Hypothalamus (tissue), 51 donors: Measurements from ENCODE around the gene DDX31.
"Not testable (repeated sequence)": the region's sequence is repeated elsewhere in the genome, so short reads cannot be mapped to it uniquely, and the experiment has no call there.

Experiments
- DNase-seq, 51 donors: peaks; one replicate each; lab custom pipeline; 2025; lab: John Stamatoyannopoulos, UW

The DDX31 gene

DNA sequence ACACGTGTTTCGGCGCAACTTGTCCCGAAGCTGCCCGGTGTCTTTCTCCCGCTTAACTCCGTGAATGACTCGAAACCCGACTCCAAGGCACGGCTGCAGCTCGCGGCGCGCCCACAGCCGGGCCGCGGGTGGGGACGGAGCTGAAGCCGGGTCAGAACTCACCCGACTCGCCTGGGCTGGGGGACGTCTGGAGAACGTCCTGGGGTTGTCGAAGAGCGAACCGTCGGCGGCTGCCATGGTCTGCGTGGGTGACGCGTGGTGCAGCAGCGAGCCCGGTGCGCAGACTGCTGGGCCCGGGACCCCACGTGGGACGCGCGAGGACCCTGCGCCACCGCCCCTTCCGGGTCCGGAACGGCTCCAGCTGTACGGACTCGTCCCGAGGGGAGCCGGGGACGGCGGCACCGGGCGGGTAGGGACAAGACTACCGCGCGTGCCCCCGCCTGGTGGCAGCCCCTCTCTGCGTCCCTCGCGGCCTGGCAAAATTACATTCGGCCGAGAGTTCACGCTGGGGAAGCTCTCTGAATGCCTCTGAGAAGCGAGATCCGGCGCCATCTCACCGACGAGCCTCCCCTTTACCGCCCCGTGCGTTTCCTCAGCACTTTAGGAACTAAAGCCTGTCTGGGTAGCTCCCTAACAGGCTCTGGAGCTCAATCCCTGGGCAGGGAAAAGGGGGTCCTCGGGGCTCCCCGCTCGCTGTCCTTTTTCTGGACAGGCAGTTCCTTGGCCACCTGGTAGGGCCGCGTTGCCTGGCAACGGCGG, at the start of gene DDX31:
DDX31 (minus strand) TSS at position 286 of the 759 bp plus-strand sequence; CDS start at position 237, 49 bp downstream.
- DNase-seq, result peak; percentile 44 to 94 (median 81)

- not testable (repeated sequence) for DNase-seq
Measured at GRCh38 chr9:132718381-132718928, 48.7 kb upstream of the DDX31 start.

- DNase-seq, result no peak
Measured at GRCh38 chr9:132717326-132717945, 47.7 kb upstream of the DDX31 start.

- no peak for DNase-seq
Measured at GRCh38 chr9:132716007-132716406, 46.2 kb upstream of the DDX31 start.

DNA sequence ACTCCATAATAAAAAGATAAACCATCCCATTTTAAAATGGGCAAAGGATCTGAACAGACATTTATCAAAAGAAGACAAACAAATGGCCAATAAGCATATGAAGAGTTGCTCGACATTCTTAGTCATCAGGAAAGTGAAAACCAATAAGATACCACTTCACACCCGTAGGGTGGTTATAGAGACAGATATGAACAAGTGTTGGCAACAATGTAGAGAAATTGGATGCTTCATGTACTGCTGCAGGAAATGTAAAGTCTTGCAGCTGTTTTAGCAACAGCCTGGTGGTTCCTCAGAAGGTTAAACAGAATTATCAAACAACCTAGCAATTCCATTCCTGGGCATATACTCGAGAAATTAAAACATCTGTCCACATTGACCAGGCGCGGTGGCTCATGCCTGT, 43.0 kb upstream of the DDX31 start:
- DNase-seq, result no peak

DNA sequence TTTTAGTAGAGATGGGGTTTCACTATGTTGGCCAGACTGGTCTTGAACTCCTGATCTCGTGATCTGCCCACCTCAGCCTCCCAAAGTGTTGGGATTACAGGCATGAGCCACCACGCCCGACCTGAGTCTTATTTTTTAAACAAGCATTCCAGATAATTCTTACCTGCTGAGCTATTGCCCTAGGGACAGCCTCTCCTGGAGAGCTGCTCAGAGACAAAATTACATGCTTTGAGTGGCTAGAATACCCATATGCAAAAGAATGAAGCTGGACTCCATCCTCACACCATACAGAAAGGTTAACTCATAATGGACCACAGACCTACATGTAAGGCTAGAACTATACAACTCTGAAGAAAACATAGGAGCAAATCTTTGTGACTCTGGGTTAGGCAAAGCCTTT, 42.1 kb upstream of the DDX31 start:
- DNase-seq, result no peak

DNA sequence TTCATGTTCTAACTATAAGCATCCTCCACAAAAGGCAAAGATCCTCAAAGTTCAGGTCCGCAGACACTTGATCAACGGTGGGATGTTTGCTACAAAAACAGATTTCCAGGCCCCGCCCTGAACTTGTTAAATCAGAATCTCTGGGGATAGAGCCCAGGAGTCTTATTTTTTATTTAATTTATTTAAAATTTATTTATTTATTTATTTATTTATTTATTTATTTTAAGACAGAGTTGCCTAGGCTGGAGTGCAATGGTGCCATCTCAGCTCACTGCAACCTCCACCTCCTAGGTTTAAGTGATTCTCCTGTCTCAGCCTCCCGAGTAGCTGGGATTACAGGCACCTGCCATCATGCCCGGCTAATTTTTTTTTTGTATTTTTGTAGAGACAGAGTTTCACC, 41.4 kb upstream of the DDX31 start:
- DNase-seq, result not testable (repeated sequence)

- no peak for DNase-seq
Measured at GRCh38 chr9:132710333-132710732, 40.5 kb upstream of the DDX31 start.

DNA sequence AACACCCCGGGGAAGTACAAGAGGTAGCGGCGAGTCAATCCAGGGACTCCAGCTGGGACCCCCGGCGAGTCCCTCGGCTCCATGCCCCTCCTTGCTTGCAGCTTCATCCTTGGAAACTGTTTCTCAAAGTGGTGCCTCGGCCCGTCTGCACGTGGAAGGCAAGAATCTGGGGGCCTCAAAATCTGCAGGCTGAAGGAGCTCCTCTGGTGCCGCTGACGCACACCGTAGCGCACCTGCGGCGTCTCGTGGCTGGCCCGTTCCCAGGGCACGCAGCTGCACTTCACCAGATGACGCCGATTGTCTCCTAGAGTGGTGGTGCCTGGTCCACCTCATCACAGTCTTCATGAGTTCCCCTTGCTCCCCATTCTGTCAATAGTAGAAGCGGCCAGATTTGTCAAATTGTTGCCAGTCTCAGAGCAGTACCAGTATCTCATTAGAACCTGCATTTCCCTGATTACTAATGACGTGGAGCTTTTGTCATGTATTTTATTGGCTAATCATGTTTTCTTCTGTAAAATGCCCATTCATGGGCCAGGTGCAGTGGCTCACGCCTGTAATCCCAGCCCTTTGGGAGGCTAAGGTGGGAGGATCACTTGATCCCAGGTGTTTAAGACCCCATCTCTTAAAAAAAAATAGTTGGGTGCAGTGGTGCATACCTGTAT, 39.1 kb upstream of the DDX31 start:
- no peak for DNase-seq

DNA sequence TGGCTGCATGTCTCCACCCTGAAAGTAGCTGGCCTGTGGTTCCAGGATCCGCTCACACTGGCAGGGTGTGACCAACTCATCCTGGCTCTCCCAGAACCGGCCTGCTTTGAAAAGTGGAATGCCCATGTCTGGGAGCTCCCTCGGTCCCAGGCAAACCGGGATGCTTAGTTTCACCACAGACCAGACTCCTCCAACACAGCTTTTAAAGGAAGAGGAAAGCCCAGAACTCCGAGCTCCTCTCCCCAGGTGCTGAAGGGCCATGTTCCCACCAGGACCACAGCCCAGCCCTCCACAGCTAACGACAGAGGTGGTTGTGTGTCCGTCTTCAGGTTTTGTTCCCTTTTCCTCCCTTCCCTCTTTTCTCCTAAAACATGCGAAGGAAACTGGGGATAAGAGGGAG, 38.5 kb upstream of the DDX31 start:
- DNase-seq, result no peak

DNA sequence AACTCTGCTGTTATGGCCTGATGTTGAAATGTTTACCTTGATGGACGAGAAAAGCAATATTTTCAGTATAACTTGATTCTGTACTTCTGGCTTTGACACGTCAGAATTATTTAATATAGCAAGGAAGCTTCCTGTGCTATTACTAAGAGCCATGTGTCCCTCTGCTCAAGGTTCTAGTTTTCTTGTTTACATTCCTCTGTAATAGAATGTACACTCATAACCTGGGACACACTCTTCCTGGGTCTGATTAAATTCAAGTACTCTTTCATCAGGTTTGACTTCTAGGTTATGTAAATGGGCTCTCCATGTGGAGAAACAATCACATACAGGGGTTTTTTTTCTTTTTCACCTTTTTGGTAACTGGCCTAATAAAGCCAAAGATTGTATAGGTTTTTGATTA, 33.6 kb upstream of the DDX31 start:
- no peak for DNase-seq

- DNase-seq, result no peak
Measured at GRCh38 chr9:132702254-132702653, 32.5 kb upstream of the DDX31 start.

DNA sequence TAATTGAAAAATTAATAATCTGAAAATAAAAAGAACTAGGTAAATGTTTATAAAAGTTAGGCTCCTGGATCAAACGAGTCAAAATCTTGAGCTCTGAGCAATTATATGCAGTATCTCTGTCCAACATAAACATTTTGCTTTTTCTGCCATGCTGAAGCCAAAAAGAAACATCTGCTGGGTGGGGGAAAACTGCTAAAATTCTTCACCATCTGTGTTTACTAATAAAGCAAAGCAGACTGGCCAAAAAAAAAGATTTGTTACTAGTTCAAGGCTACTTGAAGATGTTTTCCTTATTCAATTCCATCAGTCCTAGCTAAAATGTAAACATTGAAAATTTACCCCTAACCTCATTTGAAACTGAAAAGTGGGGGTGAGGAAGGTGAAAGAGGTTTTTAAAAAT, 30.2 kb upstream of the DDX31 start:
- no peak for DNase-seq

DNA sequence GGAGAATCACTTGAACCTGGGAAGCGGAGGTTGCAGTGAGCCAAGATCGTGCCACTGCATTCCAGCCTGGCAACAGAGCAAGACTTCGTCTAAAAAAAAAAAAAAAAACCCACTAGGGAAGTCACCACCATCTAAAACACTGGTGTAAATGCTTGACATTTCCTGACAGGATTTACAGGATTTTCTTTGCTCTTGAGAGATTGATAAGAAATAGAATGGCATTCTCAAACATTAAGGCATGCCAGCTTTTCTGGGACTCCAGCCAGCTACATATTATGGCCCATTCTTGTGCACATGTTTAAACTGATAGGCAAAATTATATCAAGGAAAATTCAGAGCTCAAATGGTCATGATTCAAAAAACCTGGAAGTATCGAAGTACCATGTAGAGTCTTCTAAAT, 29.2 kb upstream of the DDX31 start:
- DNase-seq, result no peak

- no peak for DNase-seq
Measured at GRCh38 chr9:132697230-132697629, 27.4 kb upstream of the DDX31 start.

DNA sequence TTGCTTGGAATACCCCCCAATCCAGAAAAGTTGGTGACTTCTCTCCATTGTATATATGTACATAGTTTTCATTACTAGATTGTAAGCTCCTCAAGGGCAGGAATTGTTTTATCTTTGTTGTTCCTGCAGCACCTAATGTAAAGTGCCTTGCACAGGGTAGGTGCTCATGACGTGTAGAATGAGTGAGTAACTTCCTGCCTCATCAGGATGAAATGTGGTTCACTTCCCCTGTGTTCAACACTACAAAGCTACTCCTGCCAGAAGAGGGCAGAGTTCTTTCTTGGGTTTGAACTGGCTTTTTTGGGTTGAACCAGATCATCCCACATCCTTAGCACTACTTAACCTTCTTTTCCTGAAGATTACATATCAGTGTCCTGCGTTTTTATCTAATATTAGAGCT, 24.4 kb upstream of the DDX31 start:
- DNase-seq, result no peak

DNA sequence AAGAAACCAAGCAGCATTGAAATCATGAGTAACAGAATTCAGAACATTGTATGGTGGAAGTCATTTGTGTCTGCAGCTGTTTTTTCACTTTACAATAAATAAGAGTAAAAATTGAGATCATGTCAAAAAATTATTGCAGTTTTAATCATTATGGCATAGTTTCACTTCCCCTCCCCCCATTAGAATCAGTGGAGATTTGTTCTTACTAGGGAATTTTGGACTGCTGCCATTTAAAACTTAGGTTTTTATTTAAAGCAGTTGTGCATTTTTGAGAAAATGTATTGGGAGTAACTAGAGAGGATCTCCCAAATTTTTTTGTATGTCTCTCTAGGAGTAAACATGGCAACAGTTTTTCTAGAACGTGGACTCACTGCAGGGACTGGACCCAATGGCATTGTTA, 20.9 kb upstream of the DDX31 start:
- no peak for DNase-seq

DNA sequence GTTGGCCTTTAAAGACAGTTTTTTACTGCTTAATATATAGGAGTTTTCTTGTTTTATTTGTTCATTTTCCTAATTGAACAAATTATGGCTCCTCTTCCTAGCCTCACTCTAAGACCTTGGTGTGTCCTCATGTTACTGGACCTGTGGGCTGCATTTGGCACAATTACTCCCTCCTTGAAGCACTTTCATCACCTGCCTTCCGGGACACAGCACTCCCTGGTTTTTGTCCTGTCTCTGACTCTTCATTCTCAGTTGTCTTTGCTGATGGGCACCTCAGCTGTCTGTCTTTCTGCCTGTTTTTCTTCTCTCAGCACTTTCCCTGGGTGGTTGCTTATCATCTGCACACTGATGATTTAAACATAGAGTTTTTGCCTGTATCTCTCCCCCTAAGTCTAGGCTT, 14.1 kb upstream of the DDX31 start:
- no peak for DNase-seq

- no peak for DNase-seq
Measured at GRCh38 chr9:132681561-132681960, 11.8 kb upstream of the DDX31 start.

DNA sequence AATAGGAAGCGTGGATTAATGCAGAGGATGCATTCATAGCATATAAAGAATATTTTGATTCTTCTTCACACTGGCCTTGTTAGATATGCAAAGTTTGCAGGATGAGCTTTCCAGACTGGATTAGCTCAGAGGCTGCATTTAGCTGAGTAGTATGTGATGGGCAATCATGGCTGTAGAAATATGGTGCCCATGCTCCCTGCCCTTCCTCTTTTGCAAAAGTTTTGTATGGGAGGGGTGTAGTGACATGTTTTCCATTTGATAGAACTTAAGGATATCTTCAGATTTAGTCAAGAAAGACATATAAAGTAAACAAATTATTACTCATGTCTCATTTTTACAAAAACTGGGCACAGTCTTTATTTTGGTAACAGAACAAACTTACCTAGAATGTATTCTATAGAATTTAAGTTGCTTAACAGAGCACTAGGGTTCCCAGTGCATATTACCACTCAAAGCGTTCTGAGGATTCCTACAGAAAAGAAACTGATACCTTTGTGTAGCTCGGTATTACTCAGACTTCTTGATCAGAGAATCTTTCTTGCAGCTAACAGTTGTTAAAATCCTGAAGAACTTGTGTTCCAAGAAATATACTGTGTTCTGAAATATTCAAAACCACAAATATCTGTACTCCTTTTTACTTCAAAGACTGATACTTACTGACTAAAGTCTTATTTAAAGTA, 10.3 kb upstream of the DDX31 start:
- no peak for DNase-seq

DNA sequence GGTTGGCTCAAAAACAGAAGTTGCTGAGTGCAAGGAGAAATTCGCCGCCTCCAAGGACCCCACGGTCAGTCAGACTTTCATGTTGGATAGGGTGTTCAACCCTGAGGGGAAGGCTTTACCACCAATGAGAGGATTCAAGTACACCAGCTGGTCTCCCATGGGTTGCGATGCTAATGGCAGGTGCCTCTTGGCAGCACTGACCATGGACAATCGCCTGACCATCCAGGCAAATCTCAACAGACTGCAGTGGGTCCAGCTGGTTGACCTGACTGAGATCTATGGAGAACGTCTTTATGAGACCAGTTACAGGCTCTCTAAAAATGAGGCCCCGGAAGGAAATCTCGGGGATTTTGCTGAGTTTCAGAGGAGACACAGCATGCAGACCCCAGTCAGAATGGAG, 8.2 kb upstream of the DDX31 start:
- DNase-seq, result no peak
